ENCODE measurements around the gene CDH4. TPM values are rescaled to one million over a fixed set of nuclear protein-coding genes. Genes with fewer than 3 reads are reported as not detected.

CDH4 gene
- total and polyA plus RNA-seq, 5 donors from 2014 or later: 0.07 to 0.69 (median 0.49) TPM; not detected in 1

- Histone ChIP-seq H3K27me3 (ENCODE audit: control insufficient read depth, insufficient read depth, low read length) (no peaks in the 10 kb centered on the region), H3K36me3 (ENCODE audit: control insufficient read depth, insufficient read depth, low read length) (no peaks in the 10 kb centered on the region), H3K4me1 (ENCODE audit: control insufficient read depth, insufficient read depth, low read length, poor library complexity, severe bottlenecking) (no peaks in the 10 kb centered on the region), H3K9me3 (ENCODE audit: control insufficient read depth in 2 of 2, low read length in 2 of 2) (no peaks in the 10 kb centered on the region), H3K4me3 (ENCODE audit: low read depth, low read length) (no peak overlapping the region), H3K27ac (ENCODE audit: insufficient read depth, low read length, poor library complexity, severe bottlenecking) (no peak overlapping the region)
- Mint-ChIP-seq H3K4me3 (no peak overlapping the region), H3K4me1 (no peaks in the 10 kb centered on the region), H3K27ac (no peak overlapping the region), H3K36me3 (no peaks in the 10 kb centered on the region), H3K27me3 (no peaks in the 10 kb centered on the region), H3K9me3 (peaks cover 0 to 5% (median 3%) of the 10 kb centered on the region in 7 donors)
- ATAC-seq (ENCODE audit: low read depth in 2 of 2) (no peak), DNase-seq (no peak)
These were observed 31.3 kb upstream of the CDH4 start for GRCh38 chr20:61220626-61221325.

GRCh38 chr20:61222699-61223098 lies 29.4 kb upstream of the CDH4 start:
- Mint-ChIP-seq H3K27me3 (no peaks in the 10 kb centered on the region), H3K4me3 (no peak overlapping the region), H3K27ac (no peak overlapping the region), H3K4me1 (no peaks in the 10 kb centered on the region), H3K9me3 (peaks cover 0 to 5% (median 3%) of the 10 kb centered on the region in 7 donors), H3K36me3 (no peaks in the 10 kb centered on the region)
- ATAC-seq (ENCODE audit: low read depth in 2 of 2) (no peak), DNase-seq (no peak)
- H3K36me3 ChIP-seq (ENCODE audit: control insufficient read depth, insufficient read depth, low read length): no peaks in the 10 kb centered on the region
- no peak overlapping the region for H3K27ac ChIP-seq (ENCODE audit: insufficient read depth, low read length, poor library complexity, severe bottlenecking)
- no peaks in the 10 kb centered on the region for H3K4me1 ChIP-seq (ENCODE audit: control insufficient read depth, insufficient read depth, low read length, poor library complexity, severe bottlenecking)
- H3K9me3 ChIP-seq (ENCODE audit: control insufficient read depth in 2 of 2, low read length in 2 of 2): no peaks in the 10 kb centered on the region
- H3K4me3 ChIP-seq (ENCODE audit: low read depth, low read length): no peak overlapping the region
- H3K27me3 ChIP-seq (ENCODE audit: control insufficient read depth, insufficient read depth, low read length): no peaks in the 10 kb centered on the region

GRCh38 chr20:61223121-61223520 lies 28.9 kb upstream of the CDH4 start:
- Mint-ChIP-seq H3K4me1 (no peaks in the 10 kb centered on the region), H3K9me3 (peaks cover 0 to 5% (median 2%) of the 10 kb centered on the region in 7 donors)

GRCh38 chr20:61230166-61230565 lies 21.9 kb upstream of the CDH4 start:
- Histone ChIP-seq H3K36me3 (ENCODE audit: control insufficient read depth, insufficient read depth, low read length) (no peaks in the 10 kb centered on the region), H3K4me1 (ENCODE audit: control insufficient read depth, insufficient read depth, low read length, poor library complexity, severe bottlenecking) (no peaks in the 10 kb centered on the region), H3K27me3 (ENCODE audit: control insufficient read depth, insufficient read depth, low read length) (no peaks in the 10 kb centered on the region), H3K27ac (ENCODE audit: insufficient read depth, low read length, poor library complexity, severe bottlenecking) (no peak overlapping the region), H3K4me3 (ENCODE audit: low read depth, low read length) (no peak overlapping the region), H3K9me3 (ENCODE audit: control insufficient read depth in 2 of 2, low read length in 2 of 2) (no peaks in the 10 kb centered on the region)
- H3K4me3 Mint-ChIP-seq: no peak overlapping the region
- no peaks in the 10 kb centered on the region for H3K36me3 Mint-ChIP-seq
- peaks cover 4% of the 10 kb centered on the region for H3K27me3 Mint-ChIP-seq
- H3K4me1 Mint-ChIP-seq: peaks cover 0 to 3% (median 1%) of the 10 kb centered on the region in 4 donors
- ATAC-seq (ENCODE audit: low read depth in 2 of 2) (no peak), DNase-seq (no peak)
- H3K9me3 Mint-ChIP-seq: peaks cover 0 to 3% (median 0%) of the 10 kb centered on the region in 7 donors
- no peak overlapping the region for H3K27ac Mint-ChIP-seq

More at GRCh38 chr20:61223121-61223520, 28.9 kb upstream of the CDH4 start:
- no peaks in the 10 kb centered on the region for H3K9me3 ChIP-seq (ENCODE audit: control insufficient read depth in 2 of 2, low read length in 2 of 2)
- H3K27ac Mint-ChIP-seq: no peak overlapping the region
- H3K27ac ChIP-seq (ENCODE audit: insufficient read depth, low read length, poor library complexity, severe bottlenecking): no peak overlapping the region
- no peaks in the 10 kb centered on the region for H3K36me3 ChIP-seq (ENCODE audit: control insufficient read depth, insufficient read depth, low read length)
- H3K27me3 Mint-ChIP-seq: no peaks in the 10 kb centered on the region
- DNase-seq: no peak
- no peaks in the 10 kb centered on the region for H3K4me1 ChIP-seq (ENCODE audit: control insufficient read depth, insufficient read depth, low read length, poor library complexity, severe bottlenecking)
- no peak for ATAC-seq (ENCODE audit: low read depth in 2 of 2)
- H3K27me3 ChIP-seq (ENCODE audit: control insufficient read depth, insufficient read depth, low read length): no peaks in the 10 kb centered on the region
- no peaks in the 10 kb centered on the region for H3K36me3 Mint-ChIP-seq
- H3K4me3 ChIP-seq (ENCODE audit: low read depth, low read length): no peak overlapping the region
- no peak overlapping the region for H3K4me3 Mint-ChIP-seq

DNA sequence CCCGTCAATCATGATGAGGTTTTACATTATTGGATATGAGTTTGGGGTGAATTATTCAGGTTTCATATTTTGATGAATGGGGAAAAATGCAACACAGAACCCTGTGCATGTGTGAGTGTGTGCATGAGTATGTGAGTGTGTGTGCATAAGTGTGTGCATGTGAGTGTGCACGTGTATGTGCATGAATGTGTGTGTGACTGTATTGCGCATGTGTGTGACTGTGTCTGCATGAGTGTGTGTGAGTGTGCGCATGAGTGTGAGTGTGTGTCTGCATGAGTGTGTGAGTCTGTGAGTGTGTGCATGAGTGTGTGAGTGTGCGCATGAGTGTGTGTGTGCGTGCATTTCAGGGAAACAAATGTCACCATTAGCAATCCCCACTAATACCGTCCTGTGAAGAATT lies 18.5 kb upstream of the CDH4 start:
- Mint-ChIP-seq H3K4me3 (no peak overlapping the region), H3K27ac (no peak overlapping the region), H3K36me3 (no peaks in the 10 kb centered on the region), H3K4me1 (peaks cover 0 to 3% (median 1%) of the 10 kb centered on the region in 4 donors), H3K27me3 (peaks cover 4% of the 10 kb centered on the region), H3K9me3 (peaks cover 0 to 3% (median 0%) of the 10 kb centered on the region in 7 donors)
- no peak overlapping the region for H3K4me3 ChIP-seq (ENCODE audit: low read depth, low read length)
- no peak overlapping the region for H3K27ac ChIP-seq (ENCODE audit: insufficient read depth, low read length, poor library complexity, severe bottlenecking)
- no peak for DNase-seq
- no peak for ATAC-seq (ENCODE audit: low read depth in 2 of 2)
- no peaks in the 10 kb centered on the region for H3K36me3 ChIP-seq (ENCODE audit: control insufficient read depth, insufficient read depth, low read length)
- no peaks in the 10 kb centered on the region for H3K27me3 ChIP-seq (ENCODE audit: control insufficient read depth, insufficient read depth, low read length)
- H3K9me3 ChIP-seq (ENCODE audit: control insufficient read depth in 2 of 2, low read length in 2 of 2): no peaks in the 10 kb centered on the region
- H3K4me1 ChIP-seq (ENCODE audit: control insufficient read depth, insufficient read depth, low read length, poor library complexity, severe bottlenecking): no peaks in the 10 kb centered on the region

GRCh38 chr20:61234224-61234890 lies 17.7 kb upstream of the CDH4 start:
- Mint-ChIP-seq H3K4me3 (no peak overlapping the region), H3K9me3 (peaks cover 0 to 6% (median 0%) of the 10 kb centered on the region in 7 donors), H3K27me3 (no peaks in the 10 kb centered on the region), H3K27ac (no peak overlapping the region), H3K4me1 (no peaks in the 10 kb centered on the region), H3K36me3 (no peaks in the 10 kb centered on the region)
- Histone ChIP-seq H3K9me3 (ENCODE audit: control insufficient read depth in 2 of 2, low read length in 2 of 2) (no peaks in the 10 kb centered on the region), H3K4me1 (ENCODE audit: control insufficient read depth, insufficient read depth, low read length, poor library complexity, severe bottlenecking) (no peaks in the 10 kb centered on the region), H3K27me3 (ENCODE audit: control insufficient read depth, insufficient read depth, low read length) (no peaks in the 10 kb centered on the region), H3K36me3 (ENCODE audit: control insufficient read depth, insufficient read depth, low read length) (no peaks in the 10 kb centered on the region), H3K4me3 (ENCODE audit: low read depth, low read length) (no peak overlapping the region), H3K27ac (ENCODE audit: insufficient read depth, low read length, poor library complexity, severe bottlenecking) (no peak overlapping the region)
- DNase-seq (no peak), ATAC-seq (ENCODE audit: low read depth in 2 of 2) (no peak)

GRCh38 chr20:61236713-61237112 lies 15.3 kb upstream of the CDH4 start:
- Mint-ChIP-seq H3K36me3 (no peaks in the 10 kb centered on the region), H3K27ac (no peak overlapping the region), H3K9me3 (peaks cover 0 to 14% (median 3%) of the 10 kb centered on the region in 7 donors), H3K27me3 (no peaks in the 10 kb centered on the region), H3K4me1 (no peaks in the 10 kb centered on the region), H3K4me3 (no peak overlapping the region)
- ATAC-seq (ENCODE audit: low read depth in 2 of 2) (no peak), DNase-seq (no peak)
- no peaks in the 10 kb centered on the region for H3K4me1 ChIP-seq (ENCODE audit: control insufficient read depth, insufficient read depth, low read length, poor library complexity, severe bottlenecking)
- no peaks in the 10 kb centered on the region for H3K9me3 ChIP-seq (ENCODE audit: control insufficient read depth in 2 of 2, low read length in 2 of 2)
- no peaks in the 10 kb centered on the region for H3K27me3 ChIP-seq (ENCODE audit: control insufficient read depth, insufficient read depth, low read length)
- no peaks in the 10 kb centered on the region for H3K36me3 ChIP-seq (ENCODE audit: control insufficient read depth, insufficient read depth, low read length)
- no peak overlapping the region for H3K4me3 ChIP-seq (ENCODE audit: low read depth, low read length)
- H3K27ac ChIP-seq (ENCODE audit: insufficient read depth, low read length, poor library complexity, severe bottlenecking): no peak overlapping the region

DNA sequence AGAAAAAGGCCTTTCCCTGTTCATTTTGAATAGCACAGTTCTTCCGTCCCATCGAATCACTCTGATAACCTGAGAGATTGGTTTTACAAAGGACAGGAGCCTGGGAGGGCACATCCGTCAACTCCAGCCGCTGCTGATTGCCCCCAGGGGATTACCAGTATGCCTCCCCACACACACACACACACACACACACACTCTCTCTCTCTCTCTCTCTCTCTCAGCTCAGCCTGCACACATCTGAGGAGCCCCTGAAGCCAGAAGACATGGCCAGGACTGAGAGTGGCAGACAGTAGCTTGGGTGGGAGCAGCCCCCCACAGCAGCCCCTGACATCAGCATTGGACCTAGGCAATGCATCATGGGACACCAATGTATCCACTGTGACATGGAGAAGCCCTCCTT lies 13.2 kb upstream of the CDH4 start:
- Histone ChIP-seq H3K4me3 (ENCODE audit: low read depth, low read length) (no peak overlapping the region), H3K9me3 (ENCODE audit: control insufficient read depth in 2 of 2, low read length in 2 of 2) (no peaks in the 10 kb centered on the region), H3K36me3 (ENCODE audit: control insufficient read depth, insufficient read depth, low read length) (no peaks in the 10 kb centered on the region), H3K4me1 (ENCODE audit: control insufficient read depth, insufficient read depth, low read length, poor library complexity, severe bottlenecking) (no peaks in the 10 kb centered on the region), H3K27ac (ENCODE audit: insufficient read depth, low read length, poor library complexity, severe bottlenecking) (no peak overlapping the region), H3K27me3 (ENCODE audit: control insufficient read depth, insufficient read depth, low read length) (no peaks in the 10 kb centered on the region)
- DNase-seq (no peak), ATAC-seq (ENCODE audit: low read depth in 2 of 2) (no peak)
- Mint-ChIP-seq H3K9me3 (peaks cover 0 to 14% (median 0%) of the 10 kb centered on the region in 7 donors), H3K27ac (no peak overlapping the region), H3K36me3 (no peaks in the 10 kb centered on the region), H3K4me3 (no peak overlapping the region), H3K4me1 (no peaks in the 10 kb centered on the region), H3K27me3 (no peaks in the 10 kb centered on the region)

Data from CD4-positive, CD25-positive, alpha-beta regulatory T cell (primary cell).